GM19035 (cell line): Measurements from ENCODE around the gene CLMN.

Source experiments
- ATAC-seq: cut with Tn5 transposase; IDR thresholded peaks from one replicate; pipeline ENCODE4 v1.9.1; 2021; ENCODE audit not compliant: unreplicated experiment

Gene CLMN

GRCh38 chr14:95264271-95264973 is 55.3 kb downstream of the CLMN start:
- no peak for ATAC-seq

GRCh38 chr14:95263527-95264231 is 56.0 kb downstream of the CLMN start:
- ATAC-seq, result no peak

DNA sequence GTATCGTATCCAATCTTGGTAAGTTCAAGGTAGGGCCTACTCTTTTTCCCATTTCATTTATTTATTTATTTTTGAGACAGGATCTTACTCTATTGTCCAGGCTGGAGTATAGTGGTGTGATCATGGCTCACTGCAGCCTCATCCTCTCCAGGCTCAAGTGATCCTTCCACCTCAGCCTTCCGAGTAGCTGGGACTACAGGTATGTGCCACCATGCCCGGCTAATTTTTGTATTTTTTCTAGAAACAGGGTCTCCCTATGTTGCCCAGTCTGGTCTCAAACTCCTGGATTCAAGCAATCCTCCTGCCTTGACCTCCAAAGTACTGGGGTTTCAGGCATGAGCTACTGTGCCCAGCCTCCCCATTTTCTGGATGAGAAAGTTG is 57.2 kb downstream of the CLMN start:
- no peak for ATAC-seq

DNA sequence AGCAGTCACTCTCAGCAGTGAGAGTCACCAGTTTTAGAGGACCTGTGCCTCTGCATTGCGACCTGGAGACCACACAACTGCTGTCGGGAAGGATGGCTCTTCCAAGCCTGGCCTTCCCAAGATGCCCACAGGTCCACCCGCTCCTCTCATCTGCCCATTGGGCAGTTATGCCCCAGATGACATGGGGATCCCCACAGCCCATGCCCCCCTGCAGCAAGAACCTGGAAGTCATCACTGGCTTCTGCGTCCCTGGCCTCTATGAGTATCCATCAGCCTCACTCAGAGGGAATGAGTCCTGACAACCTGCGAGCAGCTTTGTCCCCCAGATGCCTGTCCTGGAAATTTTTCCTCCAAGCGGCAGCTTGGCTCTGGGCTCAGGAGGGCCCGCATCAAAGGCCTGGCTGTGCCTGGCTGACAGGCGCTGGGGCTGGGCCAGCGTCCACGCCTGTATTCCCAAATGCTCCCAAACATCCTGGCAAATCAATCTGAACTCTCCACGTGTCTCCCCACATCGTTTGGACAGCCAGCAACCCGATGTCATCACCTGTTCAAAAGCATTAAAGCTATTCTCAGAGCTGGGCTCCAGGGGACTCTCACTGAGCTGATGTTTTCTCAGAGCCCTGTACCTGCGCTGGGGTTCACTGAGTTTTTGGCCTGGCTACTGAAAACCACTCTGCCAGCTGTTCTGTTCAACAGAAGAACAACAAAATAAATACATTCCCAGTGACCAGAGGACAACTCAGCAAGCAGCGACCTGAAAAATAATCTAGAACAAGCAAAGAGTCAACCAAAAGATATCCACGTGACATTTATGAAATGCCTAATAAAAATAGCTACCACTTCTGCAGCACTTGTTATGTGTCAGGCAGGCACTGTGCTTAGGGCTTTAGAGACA is 57.8 kb downstream of the CLMN start:
- ATAC-seq, result no peak

DNA sequence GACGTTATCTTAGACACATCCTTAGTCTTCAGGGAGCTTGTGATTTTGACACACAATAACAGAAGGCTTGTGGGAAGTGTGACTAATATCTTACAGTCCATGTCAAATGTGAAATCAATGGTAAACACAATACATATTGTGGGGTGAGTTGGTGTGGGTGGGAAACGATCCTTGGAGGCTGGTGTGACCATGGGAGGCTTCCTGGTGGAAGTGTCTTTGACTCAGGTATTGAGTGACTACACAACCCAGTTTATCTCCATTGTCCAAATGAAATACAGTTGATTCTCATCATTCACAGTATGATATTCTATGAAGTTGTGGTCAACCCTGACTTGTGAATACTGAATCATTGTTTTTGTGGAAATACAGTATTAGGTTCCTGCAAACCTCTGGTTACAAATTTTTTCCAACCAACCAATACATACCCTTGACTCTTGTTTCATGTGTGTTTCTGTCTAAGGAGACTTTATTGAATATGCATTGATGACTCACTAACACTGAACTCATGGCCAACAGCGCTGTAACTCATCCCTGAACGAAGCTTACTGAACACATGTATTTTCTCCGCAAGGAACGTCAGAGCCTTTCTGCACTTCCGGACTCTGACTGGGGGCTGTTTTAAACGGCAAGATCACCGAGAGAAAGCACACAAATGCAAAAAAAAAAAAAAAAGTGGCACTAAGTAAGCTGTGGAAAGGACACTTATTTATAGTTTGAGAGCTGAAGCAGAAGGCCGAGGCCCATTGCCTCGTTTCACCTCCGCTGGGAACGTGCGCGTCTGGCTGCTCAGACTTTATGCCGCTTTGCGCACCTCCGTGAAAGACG is 59.0 kb downstream of the CLMN start:
- no peak for ATAC-seq

DNA sequence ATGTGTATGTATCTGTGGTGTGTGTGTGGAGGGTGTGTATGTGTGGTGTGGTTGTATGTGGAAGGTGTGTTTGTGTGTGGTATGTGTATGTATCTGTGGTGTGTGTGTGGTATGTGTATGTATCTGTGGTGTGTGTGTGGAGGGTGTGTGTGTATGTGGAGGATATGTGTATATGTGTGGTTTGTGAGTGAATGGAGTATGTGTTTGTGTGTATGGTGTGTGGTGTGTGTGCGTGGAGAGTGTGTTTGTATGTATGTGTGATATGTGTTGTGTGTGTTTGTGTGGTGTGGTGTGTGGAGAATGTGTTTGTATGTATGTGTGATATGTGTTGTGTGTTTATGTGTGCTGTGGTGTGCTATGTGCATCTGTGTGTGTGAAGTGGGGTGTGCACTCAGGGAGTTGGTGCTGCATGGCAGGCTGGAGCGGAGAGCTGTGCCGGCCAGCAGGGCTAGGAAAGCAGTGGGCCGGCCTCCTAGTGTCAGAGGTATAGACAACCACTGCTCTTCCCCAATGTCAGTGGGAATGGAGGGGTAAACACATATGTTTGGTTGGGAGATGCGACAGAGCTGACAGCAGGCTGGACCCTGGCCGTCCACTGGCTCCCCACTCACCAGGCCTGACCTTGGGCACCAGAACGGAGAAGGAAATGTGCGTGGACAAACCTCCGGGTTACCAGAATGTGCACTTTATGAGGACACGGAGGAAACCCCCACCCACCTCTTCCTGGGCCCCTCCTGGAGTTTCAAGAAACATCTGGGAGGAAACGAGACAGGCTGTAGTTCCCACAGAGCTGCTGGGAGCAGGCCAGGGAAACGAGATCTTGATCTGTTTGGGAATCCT is 60.7 kb downstream of the CLMN start:
- ATAC-seq, result no peak

GRCh38 chr14:95258156-95258555 is 61.6 kb downstream of the CLMN start:
- ATAC-seq, result no peak

DNA sequence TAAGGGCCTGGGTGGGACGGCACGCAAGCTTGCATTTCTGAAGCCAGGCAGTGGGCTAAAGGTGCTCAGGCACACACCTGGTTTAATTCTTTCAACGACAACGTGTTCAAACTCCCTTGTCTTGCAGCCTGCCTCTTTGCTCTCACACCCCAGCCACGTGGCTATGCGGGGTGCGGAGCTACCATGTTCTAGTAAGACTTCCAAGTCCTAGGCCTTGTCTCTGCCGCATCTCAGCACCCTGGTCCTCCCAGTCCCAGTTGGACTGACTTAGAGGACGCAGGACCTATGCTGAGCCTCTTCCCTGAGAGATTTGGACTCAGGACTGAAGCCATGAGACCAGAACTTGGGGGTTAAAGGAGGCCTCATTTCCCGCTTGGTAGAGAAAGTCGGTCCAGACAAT is 62.2 kb downstream of the CLMN start:
- ATAC-seq, result no peak

DNA sequence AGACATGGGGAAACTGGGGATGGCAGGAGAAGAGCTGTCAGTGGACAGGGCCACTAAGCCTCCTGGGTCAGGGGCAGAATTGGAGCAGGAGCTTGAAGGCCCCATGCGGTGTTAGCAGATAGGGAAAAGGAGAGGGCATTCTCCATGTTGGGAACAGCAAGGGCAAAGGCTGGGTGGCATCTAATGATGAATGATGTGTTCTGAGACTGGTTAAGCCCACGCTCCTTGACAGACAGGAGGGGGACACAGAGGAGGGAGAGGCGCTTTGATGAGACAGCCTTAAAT is 63.0 kb downstream of the CLMN start:
- no peak for ATAC-seq

DNA sequence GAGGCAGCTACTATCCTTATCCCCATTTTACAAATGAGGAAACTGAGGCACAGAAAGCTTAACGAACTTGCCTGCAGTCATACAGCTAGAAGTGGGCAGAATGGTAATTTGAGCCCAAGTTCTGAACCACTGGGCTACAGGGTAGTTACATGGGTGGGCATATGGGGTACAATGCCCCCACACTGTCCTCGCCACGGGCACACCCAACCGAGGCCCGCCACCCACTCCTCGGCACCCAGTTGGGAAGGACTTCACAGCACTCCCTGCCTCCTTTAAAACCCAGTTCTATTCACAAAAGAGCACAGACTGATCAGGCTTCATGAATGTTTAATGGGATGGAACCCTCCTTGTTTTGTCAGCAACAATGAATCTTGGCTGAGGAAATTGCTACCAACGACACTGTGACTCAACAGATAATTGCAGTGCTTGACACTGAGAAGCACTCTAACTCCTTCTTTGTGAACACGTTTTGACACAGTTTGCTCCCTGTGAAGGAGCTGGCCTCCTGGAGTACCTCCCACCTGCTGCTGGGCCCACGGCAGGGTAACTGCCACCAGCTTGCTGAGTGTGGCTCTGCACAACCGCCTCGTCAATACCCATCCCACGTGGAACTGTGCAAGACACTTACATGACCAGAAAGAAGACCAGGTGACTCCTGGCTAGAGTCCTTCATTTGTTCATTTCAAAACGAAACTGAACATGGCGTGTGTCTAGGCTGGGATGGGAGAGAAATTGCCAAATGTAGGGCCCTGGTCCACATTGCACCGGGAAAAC is 63.5 kb downstream of the CLMN start:
- no peak for ATAC-seq

DNA sequence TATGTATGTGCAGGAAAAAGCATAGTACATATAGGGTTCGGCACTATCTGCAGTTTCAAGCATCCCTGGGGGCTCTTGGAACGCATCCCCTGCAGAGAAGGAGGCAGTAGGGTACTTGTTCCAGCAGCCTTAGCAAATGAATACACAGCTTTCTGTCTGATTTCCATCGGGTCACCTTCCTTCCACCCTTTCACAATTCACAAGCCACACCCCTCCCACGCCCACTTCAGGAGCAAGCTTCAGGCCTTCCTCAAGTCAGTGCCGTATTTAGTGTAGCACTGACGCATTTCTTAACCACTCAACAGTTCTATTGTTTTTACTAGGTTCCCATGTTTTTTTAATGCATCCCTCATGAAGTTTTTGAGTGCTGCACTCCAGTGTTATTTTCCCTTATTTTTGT is 64.2 kb downstream of the CLMN start:
- ATAC-seq, result no peak

DNA sequence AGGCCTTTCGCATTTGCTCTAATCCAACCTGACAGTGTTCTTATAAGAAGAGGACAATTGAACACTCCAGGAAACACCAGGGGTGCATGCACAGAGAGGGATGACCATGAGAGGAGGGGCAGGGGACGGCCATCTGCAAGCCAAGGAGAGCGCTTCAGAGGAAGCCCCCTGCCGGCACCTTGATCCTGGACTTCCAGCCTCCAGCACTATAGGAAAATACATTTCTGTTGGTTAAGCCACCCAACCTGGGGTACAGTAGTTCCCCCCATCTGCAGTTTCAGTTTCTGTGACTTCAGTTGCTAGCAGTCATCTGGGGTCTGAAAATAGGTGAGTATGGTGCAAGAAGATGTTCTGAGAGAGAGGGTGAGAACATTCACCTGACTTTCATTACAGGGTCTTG is 64.7 kb downstream of the CLMN start:
- ATAC-seq, result no peak

DNA sequence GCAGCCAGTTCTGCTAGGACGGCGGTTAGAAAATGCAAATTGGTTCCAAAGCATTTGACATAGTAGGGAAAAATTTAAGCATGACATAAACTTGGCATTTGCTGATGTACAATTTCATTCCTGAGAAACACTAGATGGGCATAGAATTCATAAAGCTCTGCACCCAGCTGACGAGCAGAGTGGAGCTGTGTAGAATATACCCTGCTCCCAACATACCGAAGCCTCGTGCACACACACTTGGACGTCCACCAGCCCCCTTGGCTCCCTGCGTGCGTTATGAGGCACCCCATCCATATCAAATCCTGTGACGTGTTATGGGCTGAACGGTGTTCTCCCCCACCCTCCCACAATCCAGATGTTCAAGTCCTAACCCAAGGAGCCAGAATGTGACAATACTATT is 65.4 kb downstream of the CLMN start:
- ATAC-seq, result no peak

DNA sequence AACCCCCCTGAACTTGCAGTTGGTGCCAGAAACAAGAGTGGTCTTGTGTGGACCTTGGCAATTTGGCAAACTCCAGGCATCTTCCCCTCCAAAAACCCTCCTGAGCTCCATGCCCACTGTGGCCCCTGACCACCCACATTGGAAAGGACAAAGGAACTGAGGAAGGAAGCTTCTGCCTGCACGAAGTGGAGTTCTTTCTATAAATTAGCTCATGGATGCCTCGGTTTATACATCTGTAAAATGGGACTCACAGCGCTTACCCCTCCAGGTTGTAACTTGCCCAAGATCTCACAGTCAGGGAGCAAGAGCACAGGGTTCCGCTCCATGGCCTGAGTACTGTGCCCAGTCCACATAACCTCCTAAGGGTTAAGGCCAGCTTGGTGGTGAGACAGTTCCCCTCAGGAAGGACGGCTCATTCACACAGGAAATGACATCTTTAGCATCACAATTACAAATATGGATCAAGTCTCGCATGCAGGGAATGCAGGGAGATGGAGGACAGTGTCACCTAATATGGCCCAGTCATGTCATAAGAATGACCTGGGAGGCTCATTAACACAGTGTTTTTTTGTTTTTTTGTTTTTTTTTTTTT is 66.6 kb downstream of the CLMN start:
- ATAC-seq, result no peak

DNA sequence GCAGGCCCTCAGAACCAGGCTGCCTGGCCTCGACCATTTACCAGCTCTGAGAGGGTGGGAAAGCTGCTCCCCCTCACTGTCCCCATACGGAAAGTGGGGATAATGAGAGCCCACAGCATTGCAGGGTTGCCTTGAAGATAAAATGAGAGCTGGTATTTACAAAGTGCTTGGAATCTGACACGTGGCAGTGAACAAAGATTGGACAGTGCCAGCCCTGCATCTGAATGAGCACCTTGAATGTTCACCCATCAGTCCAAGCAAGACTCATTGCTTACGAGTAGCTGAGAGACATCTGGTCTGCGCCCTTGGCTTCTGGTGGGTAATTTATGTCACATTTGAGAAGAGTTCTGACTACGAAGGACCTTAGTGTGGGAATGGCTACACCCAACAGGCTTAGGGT is 67.5 kb downstream of the CLMN start:
- no peak for ATAC-seq

GRCh38 chr14:95250936-95251335 is 68.8 kb downstream of the CLMN start:
- no peak for ATAC-seq

DNA sequence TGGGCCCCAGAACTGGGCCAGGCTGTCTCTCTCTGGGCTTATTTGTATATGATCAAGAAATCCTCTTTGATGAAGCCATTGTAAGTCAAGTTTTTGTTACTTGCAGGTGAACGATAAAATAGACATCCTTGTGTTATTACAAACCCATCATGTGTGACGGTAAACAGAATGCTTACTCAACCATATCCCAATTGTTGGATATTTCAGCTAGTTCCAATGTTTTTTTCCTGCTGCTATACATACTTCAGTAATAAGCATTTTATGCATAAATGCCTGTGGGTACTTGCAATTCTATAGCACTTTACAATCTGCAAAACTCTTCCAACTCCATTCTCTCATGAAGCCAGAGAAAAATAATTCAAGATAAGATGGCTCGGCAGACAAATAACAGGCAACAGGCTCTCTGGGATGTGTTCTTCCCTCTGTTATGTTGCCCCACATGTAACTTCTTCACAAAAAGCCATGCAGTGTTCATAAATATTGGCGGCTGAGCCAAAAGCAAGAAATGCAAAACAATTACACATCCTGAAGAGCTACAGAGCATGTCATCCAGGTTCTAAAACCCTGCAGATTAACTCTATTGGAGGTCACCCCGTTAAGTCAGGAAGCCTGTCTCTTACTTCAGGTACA is 69.5 kb downstream of the CLMN start:
- no peak for ATAC-seq

DNA sequence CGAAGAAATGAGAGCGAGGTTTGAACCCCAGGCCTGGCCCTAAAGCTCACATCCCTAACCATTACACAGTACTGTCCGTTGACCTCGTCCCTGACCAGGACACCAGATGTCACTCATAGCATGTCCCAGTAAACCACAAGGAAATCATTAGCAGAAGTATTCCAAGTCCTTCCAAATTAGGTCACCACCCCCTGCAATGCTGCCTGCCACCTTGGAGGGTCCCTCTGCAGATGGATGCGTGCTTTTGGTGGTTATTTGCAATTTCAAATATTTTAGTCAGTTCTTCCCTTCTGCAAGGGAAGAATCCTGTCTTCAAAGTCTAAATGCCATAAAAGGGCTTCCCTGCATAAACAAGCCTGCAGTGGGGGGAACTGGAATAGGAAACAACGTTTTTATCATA is 71.3 kb downstream of the CLMN start:
- ATAC-seq, result no peak

DNA sequence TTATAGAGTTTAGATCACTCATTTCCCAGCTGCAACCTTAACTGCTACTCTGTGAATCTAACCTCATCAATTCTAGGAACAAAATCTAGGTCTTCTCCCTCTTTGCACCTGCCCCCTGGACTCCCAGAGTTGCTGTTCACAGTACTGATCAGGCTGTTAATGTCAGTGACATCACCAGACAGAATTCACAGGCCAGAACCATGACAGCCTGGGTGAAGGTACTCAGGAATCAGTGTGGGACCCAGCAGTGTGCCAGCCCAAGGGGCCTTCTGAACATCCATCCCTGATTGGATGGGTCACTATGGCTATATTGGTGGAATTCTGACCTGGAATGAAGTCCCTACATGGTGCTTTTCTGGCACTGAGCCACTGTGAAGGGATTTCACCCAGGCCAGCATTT is 72.8 kb downstream of the CLMN start:
- ATAC-seq, result no peak
